SK-N-SH (cell line): ENCODE measurements around the gene IQGAP2. TPM values are rescaled to one million over a fixed set of nuclear protein-coding genes. Genes with fewer than 3 reads are reported as not detected.
A peak's percentile ranks its signal among the peaks of the same experiment; 100 is the strongest.

Source experiments
- CTCF ChIA-PET: fragments of 300-600, 350-600 bp; formaldehyde crosslinking; extraction: SDS; loops from one replicate; lab custom pipeline; 2021; lab: Yijun Ruan, JAX
- POLR2A ChIA-PET: fragments of 350-600 bp; sonication (Branson Sonifier 250); formaldehyde crosslinking; extraction: SDS; loops from one replicate; lab custom pipeline; 2020; ENCODE audit warnings: antibody characterized with exemption, inconsistent platforms; lab: Yijun Ruan, JAX
- DNase-seq: peaks from one replicate; pipeline ENCODE4 v3.0.0; 2012
- H2AFZ ChIP-seq: fragments of 200-600 bp; sonication (generic); 2 replicates; pipeline ENCODE4 v1.8.1; 2016; ENCODE audit warnings: antibody characterized with exemption, mild to moderate bottlenecking, low read depth
- H3F3A ChIP-seq: fragments of 200-600 bp; sonication (generic); replicated peaks from 2 replicates; pipeline ENCODE3; 2016; ENCODE audit warnings: antibody characterized with exemption, mild to moderate bottlenecking; ENCODE audit not compliant: insufficient read depth
- H3K27ac ChIP-seq, 2 experiments: fragments of 200-500 bp in 1 of 2; fragments of 200-600 bp in 1 of 2; sonication (Bioruptor generic) in 1 of 2; sonication (generic), shearing (Covaris generic) in 1 of 2; 2 replicates each; pipeline versions ENCODE4 v1.5.1 to v1.6.1; 2014 to 2016; ENCODE audit warnings: low read depth in 2 of 2, inconsistent platforms in 1 of 2, low read length in 1 of 2, mild to moderate bottlenecking in 1 of 2, mixed read lengths in 1 of 2
- H3K27me3 ChIP-seq: fragments of 200-600 bp; sonication (generic), shearing (Covaris generic); 2 replicates; pipeline ENCODE4 v1.6.1; 2016; ENCODE audit warnings: mixed run types; ENCODE audit not compliant: insufficient read depth
- H3K36me3 ChIP-seq, 2 experiments: fragments of 200-500 bp in 1 of 2; fragments of 200-600 bp in 1 of 2; sonication (Bioruptor generic) in 1 of 2; sonication (generic) in 1 of 2; replicated peaks in 1 of 2; 2 replicates each; pipeline versions ENCODE3 to v1.5.1; 2014 to 2016; ENCODE audit warnings: low read length in 1 of 2, mild to moderate bottlenecking in 1 of 2; ENCODE audit not compliant: insufficient read depth in 2 of 2, control insufficient read depth in 1 of 2
- H3K4me1 ChIP-seq, 2 experiments: fragments of 200-500 bp in 1 of 2; fragments of 200-600 bp in 1 of 2; sonication (Bioruptor generic) in 1 of 2; sonication (generic), shearing (Covaris generic) in 1 of 2; 2 replicates each; pipeline versions ENCODE4 v1.5.1 to v1.6.1; 2014 to 2016; ENCODE audit warnings: low read depth in 1 of 2, low read length in 1 of 2, mixed run types in 1 of 2; ENCODE audit not compliant: insufficient read depth in 2 of 2, control insufficient read depth in 1 of 2
- H3K4me2 ChIP-seq: fragments of 200-600 bp; sonication (generic), shearing (Covaris generic); 2 replicates; pipeline ENCODE4 v1.6.1; 2017; ENCODE audit warnings: mixed run types
- H3K4me3 ChIP-seq, 2 experiments: fragments of 200-500 bp in 1 of 2; fragments of 200-600 bp in 1 of 2; sonication (Bioruptor generic) in 1 of 2; sonication (generic), shearing (Covaris generic) in 1 of 2; 2 replicates each; pipeline versions ENCODE4 v1.5.1 to v1.8.1; 2014 to 2016; ENCODE audit warnings: low read depth in 2 of 2, inconsistent platforms in 1 of 2, low read length in 1 of 2, mild to moderate bottlenecking in 1 of 2, mixed read lengths in 1 of 2, moderate library complexity in 1 of 2
- H3K79me2 ChIP-seq: fragments of 200-600 bp; sonication (generic); 2 replicates; pipeline ENCODE4 v1.8.1; 2017; ENCODE audit warnings: mild to moderate bottlenecking; ENCODE audit not compliant: insufficient read depth
- H3K9ac ChIP-seq: fragments of 200-600 bp; sonication (generic); 2 replicates; pipeline ENCODE4 v1.6.1; 2017; ENCODE audit warnings: mixed run types
- H3K9me2 ChIP-seq: fragments of 200-600 bp; sonication (generic); 2 replicates; pipeline ENCODE4 v1.6.1; 2017; ENCODE audit warnings: mixed run types
- H3K9me3 ChIP-seq: fragments of 200-600 bp; sonication (generic); 2 replicates; pipeline ENCODE4 v1.6.1; 2017; ENCODE audit warnings: mixed run types, mild to moderate bottlenecking, moderate library complexity
- H4K20me1 ChIP-seq: fragments of 200-600 bp; sonication (generic); 2 replicates; pipeline ENCODE4 v1.6.1; 2017; ENCODE audit warnings: mild to moderate bottlenecking, mixed run types; ENCODE audit not compliant: insufficient read depth
- CHD2 ChIP-seq: fragments of 150-350 bp; IDR thresholded peaks from 2 replicates; pipeline ENCODE4 v1.6.1; 2018; ENCODE audit warnings: low read length; ENCODE audit not compliant: partially characterized antibody
- FOXM1 ChIP-seq: IDR thresholded peaks from 2 replicates; pipeline ENCODE4 v1.4.0; 2012; ENCODE audit warnings: low read depth, mild to moderate bottlenecking
- IRF3 ChIP-seq: fragments of 150-350 bp; IDR thresholded peaks from 2 replicates; pipeline ENCODE4 v1.6.1; 2016; ENCODE audit warnings: mild to moderate bottlenecking, low read depth, low read length
- MAX ChIP-seq: IDR thresholded peaks from 2 replicates; pipeline ENCODE4 v1.4.0; 2012; ENCODE audit warnings: low read depth
- MXI1 ChIP-seq: IDR thresholded peaks from 2 replicates; pipeline ENCODE4 v1.6.1; 2012; ENCODE audit warnings: mild to moderate bottlenecking, low read depth, low read length, improper control_type of control experiment
- NFIC ChIP-seq: IDR thresholded peaks from 2 replicates; pipeline ENCODE4 v1.4.0; 2012; ENCODE audit warnings: borderline replicate concordance
- NRF1 ChIP-seq: IDR thresholded peaks from 2 replicates; pipeline ENCODE4 v1.6.1; 2012; ENCODE audit warnings: low read depth, mild to moderate bottlenecking, low read length
- PBX3 ChIP-seq: IDR thresholded peaks from 2 replicates; pipeline ENCODE4; 2012
- RXRA ChIP-seq: IDR thresholded peaks from 2 replicates; pipeline ENCODE4 v1.4.0; 2012; ENCODE audit warnings: low read depth, mild to moderate bottlenecking, borderline replicate concordance
- SIN3A ChIP-seq: IDR thresholded peaks from 2 replicates; pipeline ENCODE4 v1.6.1; 2012; ENCODE audit warnings: low read depth, mild to moderate bottlenecking, low read length, moderate library complexity, borderline replicate concordance
- SMC3 ChIP-seq: IDR thresholded peaks from 2 replicates; pipeline ENCODE4 v1.6.1; 2012; ENCODE audit warnings: low read depth, low read length, improper control_type of control experiment
- TAF1 ChIP-seq: IDR thresholded peaks from 2 replicates; pipeline ENCODE4 v1.6.1; 2012; ENCODE audit warnings: low read depth, mild to moderate bottlenecking, low read length, moderate library complexity, borderline replicate concordance
- TEAD4 ChIP-seq: IDR thresholded peaks from 2 replicates; pipeline ENCODE4 v1.4.0; 2012; ENCODE audit warnings: mild to moderate bottlenecking, borderline replicate concordance; ENCODE audit not compliant: insufficient read depth
- ZBTB33 ChIP-seq: IDR thresholded peaks from 2 replicates; pipeline ENCODE4 v1.4.0; 2012; ENCODE audit warnings: low read depth, borderline replicate concordance
- WGBS: methylation state at CpG from one replicate; pipeline ENCODE4 v1.1.6; 2017; ENCODE audit warnings: low lambda C conversion rate; 5-methylcytosine and 5-hydroxymethylcytosine counted together
- polyA plus RNA-seq, 3 experiments: library from polyadenylated mRNA; depleted of rRNA; stranded (reverse); fragments of >200 nt; gene quantifications; 2 replicates each; pipeline ENCODE4 v1.2.3, GENCODE V29; 2012

IQGAP2 gene
- polyA plus RNA-seq, 1 of the 3 experiments (the other 2 are of a cell fraction), result 2.1 TPM

GRCh38 chr5:76625087-76625815 is 222.2 kb downstream of the IQGAP2 start:
- H3K27me3 ChIP-seq, result no peaks in the 10 kb centered on the region
- TF ChIP-seq NFIC, result no peak
- TF ChIP-seq IRF3, result no peak
- TF ChIP-seq CHD2, result no peak
- TF ChIP-seq NRF1, result no peak
- TF ChIP-seq MAX, result no peak
- no peak for TF ChIP-seq TEAD4
- no peak for TF ChIP-seq ZBTB33
- no peak for TF ChIP-seq TAF1
- no peak for TF ChIP-seq MXI1
- TF ChIP-seq, all 33 proteins: peak for 0
- DNase-seq, result no peak
- CTCF ChIA-PET, result interaction anchor here (1.0 kb wide), 1 partner anchor 24 kb away, joined by 3 read pairs; no protein-coding TSS in a partner anchor
- Histone ChIP-seq H2AFZ (peak overlapping the region; percentile 19; the same call in 1 of the 2 replicates), H3K79me2 (peaks cover 29% of the 10 kb centered on the region), H3K9me3 (no peaks in the 10 kb centered on the region), H3K9ac (no peak overlapping the region), H3K4me2 (no peak overlapping the region), H3K36me3 (no peaks in the 10 kb centered on the region), H3K27ac (no peak overlapping the region), H3F3A (peaks cover 7% of the 10 kb centered on the region), H3K4me3 (no peak overlapping the region), H3K4me1 (peaks cover 8 to 11% of the 10 kb centered on the region in 2 experiments; a peak in 3 of 4 replicates), H3K9me2 (no peaks in the 10 kb centered on the region), H4K20me1 (no peaks in the 10 kb centered on the region)
- POLR2A ChIA-PET, result no interaction called here
- 78% methylated on average over 8 of the region's 8 CpGs for WGBS

GRCh38 chr5:76626738-76627137 is 223.7 kb downstream of the IQGAP2 start:
- Histone ChIP-seq H3K79me2 (peaks cover 14% of the 10 kb centered on the region), H3K36me3 (no peaks in the 10 kb centered on the region), H3K4me1 (peaks cover 0 to 8% of the 10 kb centered on the region in 2 experiments; a peak in 3 of 4 replicates), H3K4me2 (no peak overlapping the region), H3K9ac (no peak overlapping the region), H3K27ac (no peak overlapping the region), H3K27me3 (no peaks in the 10 kb centered on the region), H2AFZ (no peak overlapping the region)
- DNase-seq, result no peak
- 84% methylated on average over 4 of the region's 6 CpGs for WGBS
- POLR2A ChIA-PET, result no interaction called here
- no peak for TF ChIP-seq SMC3
- no peak for TF ChIP-seq FOXM1
- TF ChIP-seq SIN3A, result no peak
- no peak for TF ChIP-seq RXRA
- TF ChIP-seq PBX3, result no peak
- TF ChIP-seq, all 33 proteins: peak for 0
- Histone ChIP-seq H4K20me1 (no peaks in the 10 kb centered on the region), H3K9me2 (no peaks in the 10 kb centered on the region), H3K4me3 (no peak overlapping the region), H3K9me3 (no peaks in the 10 kb centered on the region), H3F3A (peaks cover 7% of the 10 kb centered on the region)
- CTCF ChIA-PET, result interaction anchor here (0.8 to 2.0 kb wide), 3 partner anchors 9 to 58 kb away, joined by 3 to 7 read pairs (median 5); no protein-coding TSS in a partner anchor
